ENCODE results near the gene PSMD1. TPM values are rescaled to one million over a fixed set of nuclear protein-coding genes. Genes with fewer than 3 reads are reported as not detected.

Gene PSMD1
- total RNA-seq, 1 donor from 2014 or later, result 87.3 TPM

GRCh38 chr2:231039821-231040364 lies 16.8 kb upstream of the PSMD1 start:
- DNase-seq (ENCODE audit: low read depth), result no peak
- TF ChIP-seq, protein P1, sequence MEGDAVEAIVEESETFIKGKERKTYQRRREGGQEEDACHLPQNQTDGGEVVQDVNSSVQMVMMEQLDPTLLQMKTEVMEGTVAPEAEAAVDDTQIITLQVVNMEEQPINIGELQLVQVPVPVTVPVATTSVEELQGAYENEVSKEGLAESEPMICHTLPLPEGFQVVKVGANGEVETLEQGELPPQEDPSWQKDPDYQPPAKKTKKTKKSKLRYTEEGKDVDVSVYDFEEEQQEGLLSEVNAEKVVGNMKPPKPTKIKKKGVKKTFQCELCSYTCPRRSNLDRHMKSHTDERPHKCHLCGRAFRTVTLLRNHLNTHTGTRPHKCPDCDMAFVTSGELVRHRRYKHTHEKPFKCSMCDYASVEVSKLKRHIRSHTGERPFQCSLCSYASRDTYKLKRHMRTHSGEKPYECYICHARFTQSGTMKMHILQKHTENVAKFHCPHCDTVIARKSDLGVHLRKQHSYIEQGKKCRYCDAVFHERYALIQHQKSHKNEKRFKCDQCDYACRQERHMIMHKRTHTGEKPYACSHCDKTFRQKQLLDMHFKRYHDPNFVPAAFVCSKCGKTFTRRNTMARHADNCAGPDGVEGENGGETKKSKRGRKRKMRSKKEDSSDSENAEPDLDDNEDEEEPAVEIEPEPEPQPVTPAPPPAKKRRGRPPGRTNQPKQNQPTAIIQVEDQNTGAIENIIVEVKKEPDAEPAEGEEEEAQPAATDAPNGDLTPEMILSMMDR (conservative IDR thresholded peaks at IDR 0.05; ENCODE audit: low read depth, low read length), result no peak

DNA sequence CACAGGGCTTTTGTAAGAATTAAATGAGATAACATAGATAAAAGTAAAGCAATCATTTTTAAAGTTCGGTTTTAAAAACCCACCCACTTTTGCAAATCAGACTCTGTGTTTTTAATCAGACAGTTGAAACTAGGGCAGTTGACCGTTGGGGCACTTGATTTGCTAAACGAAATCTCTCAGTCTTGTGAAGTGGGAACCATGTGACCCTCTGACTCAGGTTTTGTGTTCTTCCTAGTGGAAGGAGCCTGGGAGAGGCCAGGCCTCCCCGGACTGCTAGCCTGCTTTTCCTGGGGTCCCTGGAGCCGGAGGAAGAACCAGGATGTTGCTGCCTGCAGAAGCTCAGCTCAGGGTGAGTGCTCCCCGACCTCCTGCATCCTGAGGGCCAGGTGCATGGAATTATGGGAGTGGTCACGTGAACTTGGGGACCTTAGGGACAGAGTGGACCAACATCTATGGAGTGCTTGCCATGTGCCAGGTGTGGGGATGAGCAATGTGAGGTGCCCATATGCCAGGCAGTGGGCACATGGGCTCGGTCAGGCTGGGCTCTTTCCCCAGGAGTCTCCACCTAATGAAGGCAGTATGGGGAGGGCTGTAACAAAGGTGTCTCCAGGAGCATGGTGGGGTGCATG lies 15.5 kb upstream of the PSMD1 start:
- H3K4me3 ChIP-seq (ENCODE audit: low read depth, low read length), result no peak overlapping the region
- TF ChIP-seq, protein P1 (conservative IDR thresholded peaks at IDR 0.05; ENCODE audit: low read depth, low read length), result no peak
- DNase-seq (ENCODE audit: low read depth), result no peak

More at GRCh38 chr2:231039821-231040364, 16.8 kb upstream of the PSMD1 start:
- no peak overlapping the region for H3K4me3 ChIP-seq (ENCODE audit: low read depth, low read length)

- DNase-seq (ENCODE audit: low read depth), result no peak
- TF ChIP-seq, protein P1 (conservative IDR thresholded peaks at IDR 0.05; ENCODE audit: low read depth, low read length), result no peak
- no peak overlapping the region for H3K4me3 ChIP-seq (ENCODE audit: low read depth, low read length)
These were observed 12.9 kb upstream of the PSMD1 start for GRCh38 chr2:231043796-231044195.

GRCh38 chr2:231046916-231047273 lies 9.8 kb upstream of the PSMD1 start:
- TF ChIP-seq, protein P1 (conservative IDR thresholded peaks at IDR 0.05; ENCODE audit: low read depth, low read length), result no peak
- no peak for DNase-seq (ENCODE audit: low read depth)
- H3K4me3 ChIP-seq (ENCODE audit: low read depth, low read length), result no peak overlapping the region

- H3K4me3 ChIP-seq (ENCODE audit: low read depth, low read length), result no peak overlapping the region
- TF ChIP-seq, protein P1 (conservative IDR thresholded peaks at IDR 0.05; ENCODE audit: low read depth, low read length), result no peak
- no peak for DNase-seq (ENCODE audit: low read depth)
These were observed 9.3 kb upstream of the PSMD1 start for GRCh38 chr2:231047274-231047922.

DNA sequence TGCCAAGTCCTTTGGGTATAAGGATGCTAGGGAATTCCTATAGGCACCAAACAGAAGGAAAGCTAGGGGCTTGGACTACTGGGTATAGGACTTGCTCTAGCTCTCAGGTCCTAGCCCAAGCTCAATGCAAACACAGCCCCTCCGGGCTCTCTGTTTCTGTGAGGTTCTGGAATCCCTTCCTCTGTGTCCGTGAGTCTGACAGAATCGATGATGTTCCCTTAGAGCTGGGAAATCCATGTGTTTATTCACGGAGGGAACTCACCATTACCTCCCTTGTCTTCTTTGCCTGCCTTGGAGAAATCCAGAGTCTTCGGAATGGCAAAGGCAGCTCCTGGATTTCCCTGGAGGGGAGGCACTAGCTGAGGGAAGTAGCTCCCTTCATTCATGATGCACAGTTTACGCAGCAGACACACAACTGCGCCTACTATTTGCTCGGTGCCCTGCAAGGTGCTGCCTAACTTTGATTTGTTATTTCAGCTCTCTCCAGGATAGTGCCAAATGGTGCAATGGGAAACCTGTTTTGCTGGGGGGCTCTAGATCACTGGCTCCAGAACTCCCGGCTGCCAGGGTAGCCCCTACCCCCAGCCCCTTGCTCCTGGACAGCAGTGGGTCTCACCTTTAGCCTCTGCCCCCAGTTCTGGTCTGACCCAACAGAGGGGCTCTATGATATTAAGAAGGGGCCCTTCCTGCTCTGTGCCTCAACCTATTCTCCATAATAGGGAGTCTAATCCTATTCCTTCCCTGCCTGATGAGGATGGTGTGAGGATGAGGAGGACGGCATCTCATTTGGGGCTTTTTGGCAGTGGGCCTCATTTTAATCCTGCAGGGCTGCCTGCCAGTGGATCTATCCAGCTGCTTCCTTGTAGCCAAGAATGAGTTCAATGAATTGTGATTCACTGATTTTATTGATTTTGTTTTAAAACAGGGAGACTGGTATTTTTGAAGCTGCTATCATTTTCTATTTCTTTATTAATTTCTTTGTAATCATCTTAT lies 8.4 kb upstream of the PSMD1 start:
- TF ChIP-seq, protein P1 (conservative IDR thresholded peaks at IDR 0.05; ENCODE audit: low read depth, low read length), result no peak
- no peak overlapping the region for H3K4me3 ChIP-seq (ENCODE audit: low read depth, low read length)
- no peak for DNase-seq (ENCODE audit: low read depth)

All from epithelial cell of proximal tubule (primary cell).